ENCODE measurements around the gene ARSK.

DNA sequence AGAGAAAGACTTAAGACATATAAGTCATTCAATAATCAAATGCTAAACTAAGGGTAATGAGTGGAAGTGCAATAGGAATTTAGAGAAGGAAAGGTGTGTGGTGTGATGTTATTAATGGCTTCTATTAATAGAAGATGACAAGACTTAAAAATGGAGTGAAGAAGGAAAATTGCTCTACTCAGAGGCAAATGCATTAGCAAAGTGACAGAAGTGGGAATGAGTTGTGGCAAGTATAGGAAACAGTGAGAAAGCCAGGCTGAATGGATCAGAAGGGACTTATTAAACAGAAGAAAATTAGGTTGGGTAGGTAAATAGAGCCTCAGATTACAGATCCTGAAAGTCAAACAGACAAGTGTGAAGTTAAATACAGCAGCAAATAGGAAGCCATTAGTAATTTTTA is 5.9 kb upstream of the ARSK start:
- TF ChIP-seq, protein P1, sequence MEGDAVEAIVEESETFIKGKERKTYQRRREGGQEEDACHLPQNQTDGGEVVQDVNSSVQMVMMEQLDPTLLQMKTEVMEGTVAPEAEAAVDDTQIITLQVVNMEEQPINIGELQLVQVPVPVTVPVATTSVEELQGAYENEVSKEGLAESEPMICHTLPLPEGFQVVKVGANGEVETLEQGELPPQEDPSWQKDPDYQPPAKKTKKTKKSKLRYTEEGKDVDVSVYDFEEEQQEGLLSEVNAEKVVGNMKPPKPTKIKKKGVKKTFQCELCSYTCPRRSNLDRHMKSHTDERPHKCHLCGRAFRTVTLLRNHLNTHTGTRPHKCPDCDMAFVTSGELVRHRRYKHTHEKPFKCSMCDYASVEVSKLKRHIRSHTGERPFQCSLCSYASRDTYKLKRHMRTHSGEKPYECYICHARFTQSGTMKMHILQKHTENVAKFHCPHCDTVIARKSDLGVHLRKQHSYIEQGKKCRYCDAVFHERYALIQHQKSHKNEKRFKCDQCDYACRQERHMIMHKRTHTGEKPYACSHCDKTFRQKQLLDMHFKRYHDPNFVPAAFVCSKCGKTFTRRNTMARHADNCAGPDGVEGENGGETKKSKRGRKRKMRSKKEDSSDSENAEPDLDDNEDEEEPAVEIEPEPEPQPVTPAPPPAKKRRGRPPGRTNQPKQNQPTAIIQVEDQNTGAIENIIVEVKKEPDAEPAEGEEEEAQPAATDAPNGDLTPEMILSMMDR (IDR thresholded peaks at IDR 0.05): no peak
- TF ChIP-seq POLR2A (IDR thresholded peaks at IDR 0.05): no peak

Measured in heart left ventricle (tissue), 13 donors.